GM12875 (cell line): ENCODE measurements around the gene TMEM238.
"Not testable (repeated sequence)": the region's sequence is repeated elsewhere in the genome, so short reads cannot be mapped to it uniquely, and the experiment has no call there.

ENCODE experiments used
- H3K4me3 ChIP-seq: one replicate; pipeline ENCODE4 v1.5.1; 2011; ENCODE audit warnings: low read depth, low read length, control low read depth
- CTCF ChIP-seq: IDR thresholded peaks from 2 replicates; pipeline ENCODE4 v1.5.1; 2011; ENCODE audit warnings: low read depth, mild to moderate bottlenecking, control low read depth, inconsistent platforms, low read length, moderate library complexity, borderline replicate concordance; ENCODE audit not compliant: insufficient read depth

The TMEM238 gene

GRCh38 chr19:55339889-55340783, 44.0 kb downstream of the TMEM238 start:
- H3K4me3 ChIP-seq = peak overlapping the region; percentile 72
- TF ChIP-seq CTCF = no peak

GRCh38 chr19:55339105-55339888, 44.8 kb downstream of the TMEM238 start, which contains the start of gene KMT5C:
KMT5C (plus strand) TSS chr19:55339876; CDS start chr19:55341937, 2,061 bp downstream.
- TF ChIP-seq CTCF = no peak

GRCh38 chr19:55336101-55336500, 48.0 kb downstream of the TMEM238 start:
- H3K4me3 ChIP-seq = no peak overlapping the region
- TF ChIP-seq CTCF = no peak

More at GRCh38 chr19:55339105-55339888, 44.8 kb downstream of the TMEM238 start, which contains the start of gene KMT5C:
- peak within 1 kb of the TSS; percentile 72 for H3K4me3 ChIP-seq

GRCh38 chr19:55333870-55334269, 50.2 kb downstream of the TMEM238 start:
- no peak for TF ChIP-seq CTCF
- no peak overlapping the region for H3K4me3 ChIP-seq

GRCh38 chr19:55329791-55330190, 54.3 kb downstream of the TMEM238 start:
- H3K4me3 ChIP-seq = not testable (repeated sequence)
